ENCODE data around the gene PHF20. TPM values are rescaled to one million over a fixed set of nuclear protein-coding genes. Genes with fewer than 3 reads are reported as not detected.

Gene PHF20
- total RNA-seq, 4 donors from 2014 or later, result 30.5 to 53.3 (median 33.4) TPM

GRCh38 chr20:35975576-35976373 lies 204.0 kb downstream of the PHF20 start:
- 68 to 77% methylated on average over 9 of the region's 9 CpGs for WGBS, 2 donors
- no peak for TF ChIP-seq CTCF (IDR thresholded peaks at IDR 0.05)
- intact Hi-C loops (cut with DNase I; ENCODE audit: low total_unique reads), result no loop called here
- DNase-seq (ENCODE audit: low spot score in 2 of 2), result peak in 1 of 2 donors; percentile 72
- no peak overlapping the region for H3K4me3 ChIP-seq (ENCODE audit: low read depth, poor library complexity, severe bottlenecking)

GRCh38 chr20:35978041-35978513 lies 206.3 kb downstream of the PHF20 start:
- peak in 1 of 2 donors; percentile 8 for DNase-seq (ENCODE audit: low spot score in 2 of 2)
- intact Hi-C loops (cut with DNase I; ENCODE audit: low total_unique reads), result no loop called here
- 89 to 92% methylated on average over 9 of the region's 9 CpGs for WGBS, 2 donors
- TF ChIP-seq POLR2A (IDR thresholded peaks at IDR 0.05) (no peak), CTCF (IDR thresholded peaks at IDR 0.05) (no peak)
- H3K4me3 ChIP-seq (ENCODE audit: low read depth, poor library complexity, severe bottlenecking), result no peak overlapping the region

GRCh38 chr20:35979544-35979943 lies 207.7 kb downstream of the PHF20 start:
- intact Hi-C loops (cut with DNase I; ENCODE audit: low total_unique reads), result no loop called here
- 54 to 64% methylated on average over 5 of the region's 5 CpGs for WGBS, 2 donors
- no peak overlapping the region for H3K4me3 ChIP-seq (ENCODE audit: low read depth, poor library complexity, severe bottlenecking)
- TF ChIP-seq POLR2A (IDR thresholded peaks at IDR 0.05), result no peak
- no peak for TF ChIP-seq CTCF (IDR thresholded peaks at IDR 0.05)
- DNase-seq (ENCODE audit: low spot score in 2 of 2), result peak in 1 of 2 donors; percentile 8

GRCh38 chr20:35981969-35982368 lies 210.2 kb downstream of the PHF20 start:
- 66 to 70% methylated on average over 3 of the region's 3 CpGs for WGBS, 2 donors
- no peak overlapping the region for H3K4me3 ChIP-seq (ENCODE audit: low read depth, poor library complexity, severe bottlenecking)
- TF ChIP-seq POLR2A (IDR thresholded peaks at IDR 0.05) (no peak), CTCF (IDR thresholded peaks at IDR 0.05) (no peak)
- intact Hi-C loops (cut with DNase I; ENCODE audit: low total_unique reads), result no loop called here
- DNase-seq (ENCODE audit: low spot score in 2 of 2), result no peak

GRCh38 chr20:35984382-35984781 lies 212.6 kb downstream of the PHF20 start:
- WGBS, 2 donors, result 81 to 83% methylated on average over 6 of the region's 6 CpGs
- no peak for TF ChIP-seq POLR2A (IDR thresholded peaks at IDR 0.05)
- no peak for TF ChIP-seq CTCF (IDR thresholded peaks at IDR 0.05)
- intact Hi-C loops (cut with DNase I; ENCODE audit: low total_unique reads), result no loop called here
- no peak overlapping the region for H3K4me3 ChIP-seq (ENCODE audit: low read depth, poor library complexity, severe bottlenecking)
- no peak for DNase-seq (ENCODE audit: low spot score in 2 of 2)

Data from lower leg skin (tissue), 4 donors.